Esophagus muscularis mucosa (tissue), 4 donors: ENCODE results near the gene TMEM86B. TPM values are rescaled to one million over a fixed set of nuclear protein-coding genes. Genes with fewer than 3 reads are reported as not detected.
"Not testable (repeated sequence)": the region's sequence is repeated elsewhere in the genome, so short reads cannot be mapped to it uniquely, and the experiment has no call there.

Experiments
- DNase-seq: peaks from one replicate; pipeline ENCODE4 v3.0.0-alpha.2; 2017; ENCODE audit errors: extremely low spot score
- H3K27ac ChIP-seq, 4 donors: fragments of 200-600 bp; sonication (generic); replicated peaks in 1 of 4; 1 replicate in 3 of 4; 2 replicates in 1 of 4; pipeline ENCODE4 v1.5.1; 2016 to 2019; ENCODE audit warnings: mild to moderate bottlenecking in 1 of 4
- H3K27me3 ChIP-seq, 4 donors: fragments of 200-600 bp; sonication (generic); one replicate each; pipeline versions ENCODE4 v1.5.1 to v1.6.0; 2016 to 2019
- H3K36me3 ChIP-seq, 4 donors: fragments of 200-600 bp; sonication (generic); one replicate each; pipeline ENCODE4 v1.5.1; 2016 to 2019
- H3K4me1 ChIP-seq, 4 donors: fragments of 200-600 bp; sonication (generic); one replicate each; pipeline ENCODE4 v1.5.1; 2016 to 2019
- H3K4me3 ChIP-seq, 4 donors: fragments of 200-600 bp; sonication (generic); 1 replicate in 2 of 4; 2 replicates in 2 of 4; pipeline ENCODE4 v1.5.1; 2016 to 2019; ENCODE audit warnings: mild to moderate bottlenecking in 4 of 4, moderate library complexity in 1 of 4
- H3K9me3 ChIP-seq, 4 donors: fragments of 200-600 bp; sonication (generic); 1 replicate in 3 of 4; 2 replicates in 1 of 4; pipeline ENCODE4 v1.5.1; 2016 to 2019
- CTCF ChIP-seq, 3 experiments: fragments of 200-600 bp in 2 of 3; fragments of 450-650 bp in 1 of 3; sonication (generic) in 2 of 3; IDR thresholded peaks; one replicate each; pipeline ENCODE4 v1.5.1; 2017 to 2019; ENCODE audit warnings: antibody characterized with exemption in 3 of 3, mild to moderate bottlenecking in 2 of 3, moderate library complexity in 1 of 3
- EP300 ChIP-seq: sonication (generic); formaldehyde crosslinking; IDR thresholded peaks from one replicate; pipeline ENCODE4 v1.6.1; 2017; ENCODE audit warnings: antibody characterized with exemption
- POLR2A ChIP-seq: fragments of 450-650 bp; IDR thresholded peaks from one replicate; pipeline ENCODE4 v1.6.1; 2017; ENCODE audit warnings: antibody characterized with exemption, moderate library complexity, mild to moderate bottlenecking, low read depth
- POLR2AphosphoS5 ChIP-seq, 2 donors: sonication (generic); formaldehyde crosslinking; IDR thresholded peaks; one replicate each; pipeline ENCODE4 v1.6.1; 2017; ENCODE audit warnings: antibody characterized with exemption in 2 of 2
- WGBS: methylation state at CpG from one replicate; pipeline ENCODE4 v1.1.5; 2018; 5-methylcytosine and 5-hydroxymethylcytosine counted together
- intact Hi-C: fragments of 100-400 bp; cut with DNase I; formaldehyde crosslinking; loops from one replicate; pipeline ENCODE4 v1.15.1; 2023
- total RNA-seq, 4 donors: library from RNA; depleted of rRNA; stranded (reverse); fragments of >200 nt; gene quantifications; one replicate each; pipeline versions ENCODE4 v1.1.0 to v1.2.1, GENCODE V29; 2016

Gene TMEM86B
- total RNA-seq, 4 donors from 2014 or later = 1.7 to 2.8 (median 2.4) TPM

- no peak for TF ChIP-seq EP300
- 91% methylated on average over 13 of the region's 25 CpGs for WGBS
- no peak for DNase-seq
- Histone ChIP-seq H3K4me3 (no peak overlapping the region), H3K36me3 (peaks cover 33 to 70% (median 67%) of the 10 kb centered on the region in 4 donors), H3K27me3 (no peaks in the 10 kb centered on the region), H3K27ac (no peak overlapping the region), H3K4me1 (peaks cover 0 to 8% (median 0%) of the 10 kb centered on the region in 4 donors), H3K9me3 (no peaks in the 10 kb centered on the region)
- intact Hi-C loops = no loop called here
Measured at GRCh38 chr19:55227241-55228014, 1.1 kb downstream of the TMEM86B start.

- Histone ChIP-seq H3K36me3 (peaks cover 27 to 64% (median 61%) of the 10 kb centered on the region in 4 donors), H3K4me3 (no peak overlapping the region), H3K27me3 (no peaks in the 10 kb centered on the region), H3K9me3 (no peaks in the 10 kb centered on the region), H3K4me1 (peaks cover 0 to 8% (median 0%) of the 10 kb centered on the region in 4 donors), H3K27ac (no peak overlapping the region)
- no peak for TF ChIP-seq POLR2A
- TF ChIP-seq POLR2AphosphoS5 (IDR thresholded peaks at IDR 0.05) = no peak
- TF ChIP-seq CTCF (IDR thresholded peaks at IDR 0.05) = no peak
- no peak for TF ChIP-seq EP300
- WGBS = 83% methylated on average over 13 of the region's 18 CpGs
- DNase-seq = no peak
- intact Hi-C loops = no loop called here
Measured at GRCh38 chr19:55226788-55227187, 1.8 kb downstream of the TMEM86B start.

- Histone ChIP-seq H3K4me3 (no peak overlapping the region), H3K9me3 (no peaks in the 10 kb centered on the region), H3K36me3 (peaks cover 21 to 59% (median 56%) of the 10 kb centered on the region in 4 donors), H3K4me1 (peaks cover 0 to 8% (median 0%) of the 10 kb centered on the region in 4 donors), H3K27me3 (no peaks in the 10 kb centered on the region), H3K27ac (no peak overlapping the region)
- TF ChIP-seq CTCF (IDR thresholded peaks at IDR 0.05) (no peak), POLR2AphosphoS5 (IDR thresholded peaks at IDR 0.05) (no peak), POLR2A (no peak), EP300 (no peak)
- intact Hi-C loops = no loop called here
- no peak for DNase-seq
- 94% methylated on average over 8 of the region's 9 CpGs for WGBS
Measured at GRCh38 chr19:55226273-55226672, 2.3 kb downstream of the TMEM86B start.

- WGBS = 88% methylated on average over 6 of the region's 7 CpGs
- Histone ChIP-seq H3K27me3 (no peaks in the 10 kb centered on the region), H3K9me3 (peaks cover 0 to 5% (median 0%) of the 10 kb centered on the region in 4 donors), H3K27ac (no peak overlapping the region), H3K4me3 (no peak overlapping the region), H3K36me3 (peaks cover 14 to 51% (median 48%) of the 10 kb centered on the region in 4 donors), H3K4me1 (peaks cover 0 to 8% (median 0%) of the 10 kb centered on the region in 4 donors)
- DNase-seq = no peak
- intact Hi-C loops = no loop called here
- TF ChIP-seq POLR2AphosphoS5 (IDR thresholded peaks at IDR 0.05) (no peak), EP300 (no peak), POLR2A (no peak)
Measured at GRCh38 chr19:55225415-55225958, 3.1 kb downstream of the TMEM86B start.

GRCh38 chr19:55224679-55225414, 3.7 kb downstream of the TMEM86B start:
- H3K36me3 ChIP-seq = peaks cover 7 to 45% (median 41%) of the 10 kb centered on the region in 4 donors
- H3K9me3 ChIP-seq, H3K27ac ChIP-seq, H3K4me3 ChIP-seq, H3K4me1 ChIP-seq, H3K27me3 ChIP-seq, DNase-seq, intact Hi-C loops: not testable (repeated sequence)
- WGBS = 59% methylated on average over 2 of the region's 11 CpGs
